Measurements from ENCODE around the gene CNIH3. TPM values are rescaled to one million over a fixed set of nuclear protein-coding genes. Genes with fewer than 3 reads are reported as not detected.

CNIH3 gene
- total RNA-seq, 1 donor from 2014 or later = 3.2 TPM

GRCh38 chr1:224616756-224617409 is 766 bp downstream of the CNIH3 start:
- no peak for DNase-seq

- DNase-seq = no peak
Measured at GRCh38 chr1:224617410-224618355, 1.6 kb downstream of the CNIH3 start.

GRCh38 chr1:224619209-224619608 is 3.1 kb downstream of the CNIH3 start:
- no peak for DNase-seq

- no peak for DNase-seq
Measured at GRCh38 chr1:224620105-224620504, 4.0 kb downstream of the CNIH3 start.

- DNase-seq = no peak
Measured at GRCh38 chr1:224621813-224622682, 5.9 kb downstream of the CNIH3 start.

GRCh38 chr1:224622831-224623230 is 6.7 kb downstream of the CNIH3 start:
- no peak for DNase-seq

GRCh38 chr1:224623310-224623714 is 7.2 kb downstream of the CNIH3 start:
- no peak for DNase-seq

- DNase-seq = no peak
Measured at GRCh38 chr1:224623743-224624333, 7.7 kb downstream of the CNIH3 start.

- no peak for DNase-seq
Measured at GRCh38 chr1:224624432-224624831, 8.3 kb downstream of the CNIH3 start.

GRCh38 chr1:224626042-224626441 is 9.9 kb downstream of the CNIH3 start:
- DNase-seq = no peak

GRCh38 chr1:224629965-224630364 is 13.8 kb downstream of the CNIH3 start:
- no peak for DNase-seq

GRCh38 chr1:224631462-224632115 is 15.5 kb downstream of the CNIH3 start:
- DNase-seq = no peak

GRCh38 chr1:224632381-224632871 is 16.3 kb downstream of the CNIH3 start:
- no peak for DNase-seq

- DNase-seq = no peak
Measured at GRCh38 chr1:224632921-224633321, 16.8 kb downstream of the CNIH3 start.

GRCh38 chr1:224635356-224635755 is 19.2 kb downstream of the CNIH3 start:
- no peak for DNase-seq

GRCh38 chr1:224637515-224637914 is 21.4 kb downstream of the CNIH3 start:
- DNase-seq = no peak

- DNase-seq = no peak
Measured at GRCh38 chr1:224637936-224638335, 21.8 kb downstream of the CNIH3 start.

- no peak for DNase-seq
Measured at GRCh38 chr1:224639426-224639975, 23.4 kb downstream of the CNIH3 start.

- no peak for DNase-seq
Measured at GRCh38 chr1:224640018-224640417, 23.9 kb downstream of the CNIH3 start.

- no peak for DNase-seq
Measured at GRCh38 chr1:224640587-224640986, 24.5 kb downstream of the CNIH3 start.

GRCh38 chr1:224641030-224641429 is 24.9 kb downstream of the CNIH3 start:
- DNase-seq = no peak
